Medulla oblongata (tissue), 1 donor: Measurements from ENCODE around the gene ERC2.

ENCODE experiments used
- DNase-seq: peaks from one replicate; pipeline ENCODE4 v3.0.0-alpha.2; 2015; ENCODE audit errors: extremely low spot score

ERC2 gene

DNA sequence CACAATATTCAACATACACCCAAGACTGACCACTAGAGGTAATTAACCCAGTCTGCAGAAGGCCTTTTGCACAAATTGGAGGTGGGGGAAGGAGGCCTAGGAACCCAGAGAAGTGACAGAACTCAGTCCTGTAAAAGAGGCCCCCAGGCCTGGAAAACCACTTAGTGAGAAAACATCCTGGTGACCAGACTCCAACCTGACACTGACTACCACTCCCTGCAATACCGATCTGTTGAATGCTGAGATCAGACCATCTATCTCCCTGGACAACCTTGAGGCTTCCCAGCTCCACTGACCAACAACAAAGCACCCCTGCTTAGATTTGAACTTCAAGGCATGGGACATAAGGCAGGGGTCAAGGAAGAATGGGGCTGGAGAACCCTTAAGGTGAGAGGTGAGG is 719.2 kb downstream of the ERC2 start:
- DNase-seq, result no peak

DNA sequence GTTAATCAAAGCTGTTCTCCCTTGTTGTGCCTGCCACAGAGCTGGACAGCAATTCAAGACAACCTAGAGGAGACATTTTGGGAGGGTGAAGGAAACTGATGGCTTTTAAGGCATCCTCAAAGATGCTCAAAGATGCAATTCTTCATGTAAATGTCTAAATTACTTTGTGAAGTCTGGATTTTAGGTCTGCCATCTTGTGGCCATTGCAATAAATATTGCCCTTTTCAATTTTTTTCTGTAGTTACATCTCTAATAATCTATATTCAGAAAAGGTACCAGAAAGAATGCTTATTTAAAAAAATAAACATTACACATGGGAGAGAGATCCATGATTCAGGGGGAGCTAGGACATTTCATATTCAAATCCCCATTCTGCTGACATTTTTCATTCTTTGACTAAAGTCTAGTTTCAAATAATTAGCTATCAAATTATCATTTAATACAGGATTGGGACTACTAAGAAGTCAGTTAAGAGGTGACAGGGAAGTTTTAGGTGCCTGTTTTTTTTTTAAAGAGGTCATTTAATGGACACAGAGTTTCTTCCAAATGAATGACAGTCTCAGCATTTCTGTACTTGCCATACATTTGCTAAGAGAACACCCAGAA is 721.4 kb downstream of the ERC2 start:
- peak; percentile 32 for DNase-seq

GRCh38 chr3:55742832-55743136 is 725.5 kb downstream of the ERC2 start:
- DNase-seq, result no peak

DNA sequence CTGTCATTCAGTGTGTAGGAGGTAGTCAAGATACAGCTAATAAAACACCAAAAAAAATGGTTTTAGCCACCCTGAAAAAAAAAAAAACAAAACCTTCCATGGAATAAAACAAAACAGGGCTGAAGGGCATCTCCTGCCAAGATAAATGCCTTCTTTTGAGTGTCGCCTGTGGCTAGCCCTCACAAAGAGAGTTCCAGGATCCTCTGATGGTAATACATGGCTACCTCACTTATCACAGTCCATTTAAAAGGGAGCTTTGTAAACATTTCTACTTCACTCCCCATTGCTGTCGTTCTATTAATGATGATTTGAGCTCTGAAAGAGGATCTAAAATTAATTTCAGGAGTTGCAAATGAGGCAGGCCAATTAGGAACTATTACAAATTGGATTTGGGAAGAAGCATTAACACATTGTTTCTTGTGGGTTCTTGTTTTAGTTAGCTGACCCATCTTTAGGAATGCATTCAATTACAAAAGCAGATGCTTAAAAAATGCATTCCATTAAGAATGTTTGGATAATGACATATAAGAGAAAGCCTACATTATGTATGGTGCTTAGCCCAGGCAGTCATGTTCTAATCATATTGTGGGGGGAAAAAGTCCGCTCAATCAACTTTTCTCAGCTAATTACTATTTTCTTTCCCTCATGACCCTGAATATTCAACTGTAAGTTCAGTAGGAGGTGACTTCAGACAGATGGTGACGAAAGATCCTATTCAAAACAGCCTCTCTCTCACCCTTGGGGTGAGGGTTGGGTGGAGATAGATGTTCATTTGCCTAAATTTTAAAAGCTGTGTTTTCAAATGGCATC is 726.0 kb downstream of the ERC2 start:
- no peak for DNase-seq

- no peak for DNase-seq
Measured at GRCh38 chr3:55737186-55737585, 731.1 kb downstream of the ERC2 start.

DNA sequence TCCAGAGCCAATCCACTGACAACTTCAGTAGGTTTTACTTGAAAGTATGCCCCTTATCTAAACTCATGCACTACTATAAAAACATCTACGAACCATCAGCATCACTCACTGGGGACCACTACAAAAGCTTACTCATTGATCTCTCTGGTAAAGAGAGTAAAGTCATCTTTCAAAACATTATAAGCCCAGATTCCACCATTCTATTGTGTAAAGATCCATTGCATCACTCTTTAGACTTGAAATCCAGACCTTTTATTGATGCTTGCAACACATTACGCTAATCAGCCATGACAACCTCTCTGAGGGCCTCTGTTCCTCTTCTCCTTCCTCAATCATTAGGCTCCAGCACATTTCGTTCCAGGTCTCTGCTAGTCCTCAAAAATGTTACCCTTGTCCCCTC is 732.3 kb downstream of the ERC2 start:
- no peak for DNase-seq

DNA sequence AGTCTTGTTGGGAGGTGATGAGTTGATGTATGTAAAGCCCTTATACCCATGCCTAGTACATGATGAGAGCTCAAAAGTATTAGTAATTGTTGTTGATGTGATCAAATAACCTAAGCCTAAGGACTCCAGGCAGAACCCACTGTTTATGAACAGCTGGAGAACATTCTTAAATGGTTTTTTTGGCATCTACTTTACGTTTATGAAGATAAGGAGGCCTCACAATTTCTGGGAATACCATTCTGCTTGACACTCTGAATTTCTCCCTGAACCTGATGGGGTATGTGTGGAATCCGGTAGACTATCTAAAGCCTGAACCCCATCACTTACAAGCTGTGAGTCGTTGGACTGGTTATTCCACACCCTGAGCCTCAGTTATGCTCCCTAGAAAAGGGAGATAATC is 736.5 kb downstream of the ERC2 start:
- DNase-seq, result no peak

GRCh38 chr3:55729546-55729945 is 738.7 kb downstream of the ERC2 start:
- no peak for DNase-seq

GRCh38 chr3:55728461-55729100 is 739.7 kb downstream of the ERC2 start:
- DNase-seq, result no peak

DNA sequence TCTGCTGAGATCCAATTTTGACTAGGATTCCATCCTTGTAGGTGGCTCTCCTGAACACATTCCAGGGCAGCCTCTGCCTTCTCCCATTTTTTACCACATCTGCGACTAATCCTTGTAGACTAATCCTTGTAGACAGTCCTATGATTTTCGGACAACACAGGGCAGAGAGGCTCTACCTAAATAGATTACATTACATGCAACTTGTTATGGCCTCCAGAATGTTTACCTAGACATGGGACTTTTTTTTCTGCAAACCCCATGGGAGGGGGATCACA is 741.8 kb downstream of the ERC2 start:
- DNase-seq, result no peak

DNA sequence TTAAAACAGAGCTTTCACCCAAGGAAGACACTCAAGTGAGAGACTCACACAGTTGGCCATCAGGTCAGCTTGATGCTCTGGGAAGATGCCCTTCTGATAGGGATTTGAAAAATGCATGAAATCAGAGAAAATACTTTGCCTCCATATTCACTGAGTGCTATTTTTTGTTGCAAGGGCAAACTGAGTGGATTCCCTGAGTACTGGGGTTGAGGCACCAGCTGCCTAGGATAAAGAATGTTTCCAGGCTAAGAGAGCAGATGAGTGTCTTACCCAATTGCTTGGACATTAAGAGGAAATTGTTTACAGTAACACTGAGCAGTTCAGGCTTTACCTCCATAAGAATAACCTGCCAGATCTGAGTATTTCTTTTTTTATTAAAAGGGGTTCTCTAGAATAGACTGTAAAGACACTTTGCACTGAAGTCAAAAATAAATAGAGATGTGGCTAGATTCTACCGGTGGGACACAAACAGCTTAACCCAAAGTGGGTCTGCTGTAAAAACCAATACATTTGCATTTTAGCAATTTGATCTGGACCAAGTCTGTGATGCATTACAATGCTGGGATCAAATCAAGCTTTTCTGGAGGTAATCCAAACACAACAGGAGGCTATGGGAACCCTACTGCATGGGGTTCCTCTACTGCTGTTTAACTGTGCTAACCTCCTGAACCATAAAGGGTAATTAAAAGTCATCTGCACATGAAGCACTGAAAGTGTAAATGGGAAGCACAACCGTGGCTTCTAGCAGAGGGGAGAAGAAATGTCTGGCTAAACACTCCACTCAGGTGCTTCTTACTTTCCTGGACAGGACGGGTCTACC is 742.4 kb downstream of the ERC2 start:
- no peak for DNase-seq

GRCh38 chr3:55724821-55725220 is 743.4 kb downstream of the ERC2 start:
- DNase-seq, result no peak

DNA sequence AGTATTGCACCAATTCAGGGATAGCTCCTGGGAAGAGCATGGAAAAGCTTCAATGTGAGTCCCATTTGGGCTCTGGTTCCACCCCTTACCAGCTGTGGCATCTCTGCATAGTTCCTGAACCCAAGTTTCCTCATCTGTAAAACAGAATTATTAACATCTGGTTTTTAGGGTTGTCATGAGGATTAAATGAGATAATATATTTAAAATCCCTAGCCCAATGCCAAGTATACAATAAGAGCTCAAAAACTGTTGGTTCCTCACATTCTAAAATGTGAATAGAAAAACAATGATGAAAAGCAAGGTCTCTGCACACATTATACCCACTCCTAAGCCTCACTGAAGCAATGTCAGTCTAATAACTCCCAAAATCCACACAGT is 743.9 kb downstream of the ERC2 start:
- DNase-seq, result no peak

- DNase-seq, result no peak
Measured at GRCh38 chr3:55723653-55724406, 744.4 kb downstream of the ERC2 start.

- DNase-seq, result no peak
Measured at GRCh38 chr3:55721716-55722484, 746.4 kb downstream of the ERC2 start.

GRCh38 chr3:55720614-55721013 is 747.7 kb downstream of the ERC2 start:
- peak; percentile 27 for DNase-seq

GRCh38 chr3:55719508-55719907 is 748.8 kb downstream of the ERC2 start:
- DNase-seq, result no peak

DNA sequence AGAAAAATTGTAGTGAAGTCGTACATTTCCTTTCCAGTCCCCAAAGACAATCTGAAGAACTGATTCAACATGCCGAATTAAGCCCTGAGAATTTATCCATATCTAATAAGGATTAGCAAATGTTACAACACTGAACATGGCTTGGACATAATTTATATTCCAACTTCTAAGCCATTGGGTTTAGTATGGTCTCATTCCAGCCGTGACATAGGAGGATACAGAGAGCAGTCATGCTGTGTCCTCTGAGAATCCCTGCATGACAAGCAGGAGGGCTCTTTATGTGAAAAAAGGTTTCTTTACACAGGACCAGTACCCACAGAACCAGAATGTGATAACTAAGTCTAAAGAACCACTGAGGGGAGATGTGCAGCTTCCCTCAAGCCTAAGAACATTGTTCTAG is 749.3 kb downstream of the ERC2 start:
- DNase-seq, result no peak

GRCh38 chr3:55718521-55718921 is 749.7 kb downstream of the ERC2 start:
- no peak for DNase-seq

- DNase-seq, result no peak
Measured at GRCh38 chr3:55718074-55718473, 750.2 kb downstream of the ERC2 start.

DNA sequence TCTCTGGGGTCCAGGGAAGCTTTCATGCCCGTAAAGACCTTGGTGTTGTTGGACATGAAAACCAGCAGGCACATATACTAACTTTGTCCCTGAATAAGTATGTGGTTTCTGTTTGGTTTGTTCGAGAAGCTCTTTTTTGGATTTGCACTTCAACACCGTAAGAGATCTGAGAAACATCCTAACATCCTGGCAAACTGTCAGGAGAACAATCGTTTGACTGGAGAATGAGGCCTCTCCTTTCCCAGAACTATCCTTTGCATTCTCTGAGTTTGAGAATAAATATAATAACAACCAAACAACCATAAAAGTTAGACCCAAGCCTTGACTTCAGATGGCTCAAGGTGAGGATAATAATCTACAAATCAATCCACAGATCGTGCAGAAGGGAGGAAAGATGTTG is 750.8 kb downstream of the ERC2 start:
- DNase-seq, result no peak
